Activated CD4-positive, CD25-positive, alpha-beta regulatory T cell treated with anti-CD3 and anti-CD28 coated beads, Interleukin-2, amount 50 U/mL, for 24 hours (primary cell): ENCODE measurements around the gene ISCU.
"Not testable (repeated sequence)": the region's sequence is repeated elsewhere in the genome, so short reads cannot be mapped to it uniquely, and the experiment has no call there.

Experiments
- ATAC-seq, 2 donors: fragments of 150-1000 bp; cut with Tn5 transposase; one replicate each; pipeline ENCODE4 v1.10.0; 2021; ENCODE audit warnings: mild to moderate bottlenecking in 1 of 2, moderate library complexity in 1 of 2

ISCU gene

GRCh38 chr12:108571609-108572165, 9.3 kb downstream of the ISCU start:
- no peak for ATAC-seq

GRCh38 chr12:108572166-108572790, 9.9 kb downstream of the ISCU start:
- peak; percentile 17 to 28 for ATAC-seq

- peak; percentile 70 to 73 for ATAC-seq
Observed at GRCh38 chr12:108573317-108573716, 10.9 kb downstream of the ISCU start.

GRCh38 chr12:108574276-108574675, 11.9 kb downstream of the ISCU start:
- not testable (repeated sequence) for ATAC-seq

- ATAC-seq = no peak
Observed at GRCh38 chr12:108575199-108575912, 13.0 kb downstream of the ISCU start.

- no peak for ATAC-seq
Observed at GRCh38 chr12:108576660-108577234, 14.4 kb downstream of the ISCU start.

GRCh38 chr12:108577458-108577857, 15.1 kb downstream of the ISCU start:
- no peak for ATAC-seq

- ATAC-seq = no peak
Observed at GRCh38 chr12:108578264-108578663, 15.9 kb downstream of the ISCU start.

- no peak for ATAC-seq
Observed at GRCh38 chr12:108578813-108579212, 16.4 kb downstream of the ISCU start.

GRCh38 chr12:108580531-108580930, 18.1 kb downstream of the ISCU start:
- no peak for ATAC-seq

GRCh38 chr12:108581311-108582227, 19.2 kb downstream of the ISCU start:
- ATAC-seq = no peak

GRCh38 chr12:108582509-108582908, 20.1 kb downstream of the ISCU start:
- no peak for ATAC-seq

- ATAC-seq = no peak
Observed at GRCh38 chr12:108582978-108583770, 20.8 kb downstream of the ISCU start.

- no peak for ATAC-seq
Observed at GRCh38 chr12:108583991-108584390, 21.6 kb downstream of the ISCU start.

GRCh38 chr12:108584456-108585065, 22.2 kb downstream of the ISCU start:
- ATAC-seq = no peak

- ATAC-seq = no peak
Observed at GRCh38 chr12:108585864-108586263, 23.5 kb downstream of the ISCU start.

- no peak for ATAC-seq
Observed at GRCh38 chr12:108586306-108586705, 23.9 kb downstream of the ISCU start.

- no peak for ATAC-seq
Observed at GRCh38 chr12:108587826-108588225, 25.4 kb downstream of the ISCU start.

GRCh38 chr12:108589028-108589839, 26.8 kb downstream of the ISCU start:
- ATAC-seq = no peak

GRCh38 chr12:108589840-108590229, 27.4 kb downstream of the ISCU start:
- no peak for ATAC-seq

- ATAC-seq = not testable (repeated sequence)
Observed at GRCh38 chr12:108590463-108590862, 28.1 kb downstream of the ISCU start.
